Mononuclear cell (primary cell): ENCODE results near the gene BRF1. TPM values are rescaled to one million over a fixed set of nuclear protein-coding genes. Genes with fewer than 3 reads are reported as not detected.
"Not testable (repeated sequence)": the region's sequence is repeated elsewhere in the genome, so short reads cannot be mapped to it uniquely, and the experiment has no call there.

Experiments used
- H3K27me3 ChIP-seq: 2 replicates; pipeline ENCODE4 v1.6.0; 2011; ENCODE audit warnings: low read length, control low read depth; ENCODE audit not compliant: insufficient read depth
- H3K4me1 ChIP-seq: 2 replicates; pipeline ENCODE4 v1.5.1; 2011; ENCODE audit warnings: mild to moderate bottlenecking, low read length, control low read depth; ENCODE audit not compliant: insufficient read depth
- H3K4me3 ChIP-seq: 2 replicates; pipeline ENCODE4 v1.5.1; 2011; ENCODE audit warnings: mild to moderate bottlenecking, low read length, moderate library complexity
- H3K9me3 ChIP-seq: 2 replicates; pipeline ENCODE4 v1.5.1; 2011; ENCODE audit warnings: low read depth, mild to moderate bottlenecking, control low read depth, low read length
- total RNA-seq: library from RNA; depleted of rRNA; stranded (reverse); fragments of >200 nt; gene quantifications from one replicate; pipeline ENCODE4 v1.2.3, GENCODE V29; 2012

The BRF1 gene
- total RNA-seq, 1 donor = 39.7 TPM

DNA sequence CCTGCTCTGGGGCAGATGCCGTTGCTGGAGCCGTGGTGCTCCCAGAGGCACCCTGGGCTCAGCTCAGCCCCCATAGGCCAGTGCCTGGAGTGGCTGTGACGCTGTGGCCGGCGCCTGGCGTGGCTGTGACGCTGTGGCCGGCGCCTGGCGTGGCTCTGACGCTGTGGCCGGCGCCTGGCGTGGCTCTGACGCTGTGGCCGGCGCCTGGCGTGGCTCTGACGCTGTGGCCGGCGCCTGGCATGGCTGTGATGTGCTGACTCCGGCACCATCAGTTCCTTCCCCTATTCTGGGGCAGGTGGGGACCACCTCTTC is 34.4 kb upstream of the BRF1 start:
- not testable (repeated sequence) for H3K27me3 ChIP-seq, H3K9me3 ChIP-seq, H3K4me3 ChIP-seq
- H3K4me1 ChIP-seq = peaks cover 14% of the 10 kb centered on the region

GRCh38 chr14:105334383-105335230 is 33.8 kb upstream of the BRF1 start:
- H3K4me1 ChIP-seq = peaks cover 16% of the 10 kb centered on the region
- no peak overlapping the region for H3K4me3 ChIP-seq
- no peaks in the 10 kb centered on the region for H3K9me3 ChIP-seq
- H3K27me3 ChIP-seq = no peaks in the 10 kb centered on the region

DNA sequence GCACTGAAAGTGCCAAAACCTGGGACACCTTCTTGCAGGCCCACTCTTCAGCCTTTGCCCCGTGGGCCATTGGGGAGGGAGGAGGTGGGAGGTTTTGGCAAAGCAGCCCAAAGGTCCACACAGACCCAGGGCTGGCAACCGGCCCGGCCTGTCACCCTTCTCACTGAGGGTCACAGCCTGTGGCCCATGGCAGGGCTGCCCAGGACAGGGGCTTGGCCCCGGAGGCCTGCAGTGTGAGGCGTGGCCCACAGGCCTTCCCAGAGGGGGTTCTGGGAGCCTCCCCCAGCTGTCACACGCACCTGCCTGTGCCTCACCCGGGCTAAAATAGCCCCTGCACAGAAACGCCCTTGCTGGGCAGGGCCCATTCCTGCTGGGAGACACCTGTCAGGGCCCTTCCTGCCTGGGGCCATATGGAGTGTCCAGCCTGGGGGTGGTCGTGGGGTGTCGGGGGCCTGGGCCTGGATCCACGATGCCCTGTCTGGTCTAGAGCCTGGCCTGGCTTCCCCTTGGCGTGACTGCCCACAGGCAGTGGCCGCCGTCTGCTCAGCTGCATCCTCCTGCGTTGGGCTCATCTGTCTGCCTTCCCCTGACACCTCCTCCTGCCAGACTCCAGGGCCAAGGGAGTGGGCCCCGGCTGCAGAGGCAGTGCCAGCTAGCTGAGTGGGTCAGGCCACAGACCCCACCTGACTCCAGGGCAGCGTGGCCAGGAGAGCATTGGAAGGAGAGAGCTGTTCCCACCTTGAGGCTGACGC is 33.0 kb upstream of the BRF1 start:
- H3K4me3 ChIP-seq = no peak overlapping the region
- H3K27me3 ChIP-seq = no peaks in the 10 kb centered on the region
- peaks cover 16% of the 10 kb centered on the region for H3K4me1 ChIP-seq
- no peaks in the 10 kb centered on the region for H3K9me3 ChIP-seq

GRCh38 chr14:105333020-105333490 is 32.3 kb upstream of the BRF1 start:
- Histone ChIP-seq H3K4me3 (no peak overlapping the region), H3K4me1 (peaks cover 16% of the 10 kb centered on the region), H3K27me3 (no peaks in the 10 kb centered on the region), H3K9me3 (no peaks in the 10 kb centered on the region)

DNA sequence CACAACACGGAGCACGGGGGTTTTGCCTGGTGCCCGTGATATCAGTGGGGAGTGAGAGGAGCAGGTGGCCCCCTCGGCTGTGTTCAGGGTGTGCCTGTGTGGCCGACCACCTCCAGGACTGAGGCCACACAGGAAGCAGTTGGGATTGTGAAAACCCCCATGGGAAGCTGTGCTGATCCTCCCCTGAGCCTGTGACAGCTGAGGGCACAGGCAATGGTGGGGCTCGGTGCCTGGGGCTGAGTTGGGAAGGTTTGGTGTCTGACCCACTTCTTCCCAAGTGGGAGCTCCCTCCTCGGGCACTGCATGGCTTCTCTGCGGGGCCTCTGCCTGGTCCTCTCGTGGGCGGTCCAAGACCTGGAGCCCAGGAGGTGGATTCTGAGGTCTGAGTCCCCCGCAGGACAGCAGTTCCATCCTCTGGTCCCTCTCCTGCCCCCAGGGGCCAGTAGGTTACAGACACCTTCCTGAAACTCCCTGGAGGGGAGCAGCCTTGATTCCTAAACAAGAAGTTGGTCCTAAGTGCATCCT is 31.6 kb upstream of the BRF1 start:
- no peak overlapping the region for H3K4me3 ChIP-seq
- no peaks in the 10 kb centered on the region for H3K27me3 ChIP-seq
- no peaks in the 10 kb centered on the region for H3K9me3 ChIP-seq
- H3K4me1 ChIP-seq = peaks cover 16% of the 10 kb centered on the region

- Histone ChIP-seq H3K4me1 (peaks cover 16% of the 10 kb centered on the region), H3K9me3 (no peaks in the 10 kb centered on the region)
These were observed 31.0 kb upstream of the BRF1 start for GRCh38 chr14:105331575-105332349.

GRCh38 chr14:105330491-105330895 is 29.7 kb upstream of the BRF1 start:
- no peak overlapping the region for H3K4me3 ChIP-seq
- H3K9me3 ChIP-seq = no peaks in the 10 kb centered on the region
- no peaks in the 10 kb centered on the region for H3K27me3 ChIP-seq
- H3K4me1 ChIP-seq = peaks cover 16% of the 10 kb centered on the region

More at GRCh38 chr14:105331575-105332349, 31.0 kb upstream of the BRF1 start:
- Histone ChIP-seq H3K4me3 (no peak overlapping the region), H3K27me3 (no peaks in the 10 kb centered on the region)

DNA sequence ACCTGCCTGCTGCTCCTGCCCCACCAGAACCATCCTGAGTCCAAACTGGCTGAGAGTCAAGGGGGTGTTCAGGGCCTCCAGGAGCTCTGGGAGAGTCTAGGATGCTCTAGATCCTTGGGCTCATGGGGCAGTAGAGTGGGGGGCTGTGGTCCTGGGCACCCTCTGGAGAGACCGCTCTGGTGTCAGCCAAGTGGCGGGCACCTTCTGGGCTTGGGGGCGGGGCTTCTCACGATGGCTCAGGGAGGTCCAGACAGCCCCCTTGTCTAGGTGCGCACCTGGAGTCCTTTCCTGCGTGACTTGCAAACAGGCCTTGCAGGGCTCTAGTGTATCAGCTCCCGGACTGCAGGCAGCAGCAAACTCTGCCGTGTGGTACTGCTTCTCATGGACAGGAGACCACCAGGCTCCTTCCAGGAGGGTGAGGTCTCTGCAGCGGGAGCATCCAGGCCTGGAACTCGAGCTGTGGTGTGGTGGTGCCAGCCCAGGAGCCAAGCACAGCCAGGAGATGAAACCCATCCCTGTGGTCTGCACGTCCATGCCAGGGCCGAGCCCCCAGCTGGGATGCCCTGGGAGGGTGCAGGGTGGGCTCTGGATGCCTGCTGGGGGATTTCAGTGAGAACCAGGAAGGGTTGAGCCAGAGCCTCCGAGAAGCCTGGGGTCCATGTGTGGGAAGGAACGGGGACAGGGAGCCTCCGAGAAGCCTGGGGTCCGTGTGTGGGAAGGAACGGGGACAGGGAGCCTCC is 28.8 kb upstream of the BRF1 start:
- no peaks in the 10 kb centered on the region for H3K9me3 ChIP-seq
- peaks cover 16% of the 10 kb centered on the region for H3K4me1 ChIP-seq
- no peak overlapping the region for H3K4me3 ChIP-seq
- no peaks in the 10 kb centered on the region for H3K27me3 ChIP-seq

GRCh38 chr14:105328678-105329390 is 28.0 kb upstream of the BRF1 start:
- H3K4me3 ChIP-seq = no peak overlapping the region
- H3K4me1 ChIP-seq = peaks cover 16% of the 10 kb centered on the region
- H3K27me3 ChIP-seq = no peaks in the 10 kb centered on the region
- H3K9me3 ChIP-seq = no peaks in the 10 kb centered on the region

- no peaks in the 10 kb centered on the region for H3K27me3 ChIP-seq
- H3K4me3 ChIP-seq = no peak overlapping the region
- peaks cover 16% of the 10 kb centered on the region for H3K4me1 ChIP-seq
- H3K9me3 ChIP-seq = no peaks in the 10 kb centered on the region
These were observed 27.4 kb upstream of the BRF1 start for GRCh38 chr14:105328070-105328677.

GRCh38 chr14:105327695-105328045 is 26.9 kb upstream of the BRF1 start:
- not testable (repeated sequence) for H3K9me3 ChIP-seq, H3K4me3 ChIP-seq, H3K27me3 ChIP-seq
- peaks cover 16% of the 10 kb centered on the region for H3K4me1 ChIP-seq

DNA sequence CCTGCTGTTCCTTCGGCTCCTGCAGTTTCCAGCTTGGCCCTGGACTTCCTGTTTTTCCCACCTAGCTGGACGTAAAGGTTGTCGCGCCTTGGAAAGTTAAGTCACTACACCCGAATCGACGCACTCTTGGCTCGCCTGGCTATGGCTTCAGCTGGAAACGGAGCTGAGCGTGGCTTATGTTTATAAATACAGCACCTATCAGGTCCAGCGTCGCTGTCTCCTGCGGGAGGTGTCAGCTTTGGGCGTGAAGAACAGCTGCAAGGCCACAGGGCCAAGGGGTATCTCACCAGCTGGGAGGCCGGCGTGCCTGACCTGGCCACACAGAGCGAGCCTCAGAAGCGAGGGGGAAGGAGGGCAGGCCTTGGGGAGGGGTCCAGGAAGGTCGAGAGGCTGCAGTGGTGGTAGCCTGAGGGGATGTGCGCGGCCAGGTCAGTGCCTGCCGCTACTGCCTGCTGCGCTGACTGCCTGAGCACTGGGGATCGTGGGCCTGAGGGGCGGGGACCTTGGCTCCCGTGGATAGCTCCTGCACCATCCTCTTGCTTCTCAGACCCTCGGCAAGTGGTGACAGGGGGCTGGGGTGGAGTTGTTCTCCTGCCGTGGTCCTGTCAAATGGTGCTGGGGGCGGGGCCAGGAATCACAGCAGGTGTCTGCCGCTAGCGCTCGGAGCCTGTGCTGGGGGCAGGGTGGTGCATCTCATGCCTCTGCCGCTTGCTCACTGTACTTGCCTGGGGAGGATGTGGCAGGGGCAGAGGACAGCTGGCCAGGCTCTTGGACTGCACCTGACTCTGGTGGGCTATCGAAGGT is 26.3 kb upstream of the BRF1 start:
- no peak overlapping the region for H3K4me3 ChIP-seq
- H3K27me3 ChIP-seq = no peaks in the 10 kb centered on the region
- no peaks in the 10 kb centered on the region for H3K9me3 ChIP-seq
- peaks cover 13% of the 10 kb centered on the region for H3K4me1 ChIP-seq

DNA sequence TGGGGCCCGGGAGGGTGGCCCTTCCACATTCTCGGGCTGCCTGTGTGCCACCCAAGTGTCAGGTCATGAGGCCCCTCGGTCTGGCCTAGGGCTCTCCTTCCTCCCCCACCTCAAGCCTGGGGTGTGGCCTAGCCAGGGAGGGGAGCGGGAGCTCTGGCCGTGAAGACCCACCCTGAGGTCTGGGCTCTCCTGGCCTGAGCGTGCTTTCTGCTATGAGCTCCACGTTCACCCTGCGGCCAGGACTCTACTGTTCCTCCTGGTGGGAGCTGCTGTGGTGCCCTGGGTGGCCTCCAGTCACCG is 25.7 kb upstream of the BRF1 start:
- no peaks in the 10 kb centered on the region for H3K27me3 ChIP-seq
- H3K4me3 ChIP-seq = no peak overlapping the region
- H3K9me3 ChIP-seq = no peaks in the 10 kb centered on the region
- H3K4me1 ChIP-seq = peaks cover 9% of the 10 kb centered on the region
